Endothelial cell of umbilical vein (primary cell): ENCODE results near the gene MRM1.

ENCODE experiments used
- CTCF ChIP-seq, 2 donors: IDR thresholded peaks; 1 replicate in 1 of 2; 2 replicates in 1 of 2; pipeline ENCODE4 v1.5.1; 2011; ENCODE audit warnings: low read length in 2 of 2, mild to moderate bottlenecking in 2 of 2, moderate library complexity in 2 of 2, control low read depth in 1 of 2, inconsistent platforms in 1 of 2, low read depth in 1 of 2; ENCODE audit not compliant: insufficient read depth in 1 of 2; ENCODE audit errors: extremely low read depth in 1 of 2
- EZH2 ChIP-seq: IDR thresholded peaks from 2 replicates; pipeline ENCODE4 v1.6.1; 2012; ENCODE audit warnings: borderline replicate concordance, low read depth, mild to moderate bottlenecking, moderate library complexity, low read length, inconsistent platforms; ENCODE audit not compliant: severe bottlenecking
- MYC ChIP-seq: IDR thresholded peaks from one replicate; pipeline ENCODE4 v1.6.1; 2011; ENCODE audit warnings: mild to moderate bottlenecking, low read depth, low read length
- POLR2A ChIP-seq: IDR thresholded peaks from 2 replicates; pipeline ENCODE4 v1.6.1; 2012; ENCODE audit warnings: low read depth, mild to moderate bottlenecking, control low read depth, low read length
- POLR2AphosphoS5 ChIP-seq: IDR thresholded peaks from 2 replicates; pipeline ENCODE4 v1.6.1; 2012; ENCODE audit warnings: low read depth, mild to moderate bottlenecking, control low read depth, low read length, moderate library complexity; ENCODE audit not compliant: insufficient read depth

DNA sequence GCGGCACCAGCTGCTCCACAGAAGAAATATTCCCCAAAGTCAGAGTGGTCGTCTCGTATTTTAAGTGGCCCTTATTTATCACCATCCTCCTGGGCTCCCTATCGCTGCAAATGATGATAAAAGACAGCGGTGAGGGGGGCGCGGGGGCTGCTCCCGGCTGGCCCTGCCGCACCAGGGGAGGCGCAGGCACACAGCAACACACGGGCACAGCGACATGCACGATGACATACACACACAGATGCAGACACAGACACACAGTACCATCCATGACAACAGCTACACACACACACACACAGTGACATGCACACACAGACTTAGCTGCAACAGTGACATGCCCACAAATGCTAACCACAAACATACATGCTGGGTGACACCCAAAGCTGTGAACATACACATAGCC lies 52.5 kb downstream of the MRM1 start:
- TF ChIP-seq CTCF (IDR thresholded peaks at IDR 0.05; ENCODE audit: extremely low read depth in 1 of 2, insufficient read depth in 1 of 2, low read depth in 1 of 2, low read length in 2 of 2) = no peak
- no peak for TF ChIP-seq POLR2A
- no peak for TF ChIP-seq MYC
- TF ChIP-seq EZH2 = no peak
- TF ChIP-seq POLR2AphosphoS5 = no peak
